BJ (cell line): ENCODE measurements around the gene ST8SIA1. TPM values are rescaled to one million over a fixed set of nuclear protein-coding genes. Genes with fewer than 3 reads are reported as not detected.

Source experiments
- CTCF ChIA-PET: fragments of 350-600 bp; formaldehyde crosslinking; extraction: SDS; loops from one replicate; lab custom pipeline; 2021; ENCODE audit warnings: antibody characterized with exemption, inconsistent platforms; lab: Yijun Ruan, JAX
- POLR2A ChIA-PET: fragments of 300-600 bp; sonication (Branson Sonifier 250); formaldehyde crosslinking; extraction: SDS; loops from one replicate; lab custom pipeline; 2021; ENCODE audit warnings: antibody characterized with exemption; lab: Charles Lee
- DNase-seq: peaks from one replicate; pipeline ENCODE4 v3.0.0-alpha.2; 2011; ENCODE audit warnings: low read depth
- H3K27me3 ChIP-seq: 2 replicates; pipeline ENCODE4 v1.6.0; 2011; ENCODE audit warnings: low read length; ENCODE audit not compliant: control insufficient read depth, insufficient read depth
- H3K36me3 ChIP-seq: 2 replicates; pipeline ENCODE4 v1.5.1; 2011; ENCODE audit warnings: low read length; ENCODE audit not compliant: control insufficient read depth, insufficient read depth
- H3K4me3 ChIP-seq: 2 replicates; pipeline ENCODE4 v1.5.1; 2011; ENCODE audit warnings: low read depth, mild to moderate bottlenecking, control low read depth, low read length
- polyA plus RNA-seq: library from polyadenylated mRNA; depleted of rRNA; stranded (reverse); fragments of >200 nt; gene quantifications from 2 replicates; pipeline ENCODE4 v1.2.3, GENCODE V29; 2011
- TF ChIP-seq, protein P1 (sequence below): IDR thresholded peaks from 2 replicates; pipeline ENCODE4 v1.5.1; 2011; ENCODE audit warnings: low read depth, mild to moderate bottlenecking, control low read depth, inconsistent platforms, low read length, moderate library complexity; ENCODE audit not compliant: insufficient read depth

The ST8SIA1 gene
- polyA plus RNA-seq, 1 experiment, result not detected

DNA sequence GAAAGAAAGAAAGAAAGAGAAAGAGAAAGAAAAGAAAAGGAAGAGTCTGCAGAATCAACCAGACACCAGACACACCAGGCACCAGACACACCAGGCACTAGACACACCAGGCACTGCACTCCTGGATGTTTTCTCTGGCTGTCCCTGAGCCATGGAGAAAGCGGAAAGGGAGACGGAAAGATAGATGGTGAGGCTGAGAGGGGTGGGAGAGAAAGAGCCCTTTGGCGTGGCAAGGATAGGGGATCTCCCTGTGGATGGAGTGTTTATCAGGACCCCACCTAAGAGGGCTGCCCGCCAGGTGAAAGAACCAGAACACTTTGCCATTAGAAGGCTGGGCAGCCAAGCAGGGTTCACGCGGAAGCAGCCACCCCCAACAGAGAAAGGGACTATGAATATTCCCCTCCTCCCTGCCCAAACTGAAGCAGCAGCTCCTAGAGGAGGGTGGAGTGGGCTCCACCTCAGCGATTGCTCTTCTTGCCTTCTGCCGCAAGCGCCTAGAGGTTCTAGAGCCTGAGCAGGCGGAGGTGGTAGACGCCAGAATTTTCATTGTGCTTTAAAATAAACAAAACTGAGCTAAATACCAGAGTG, 13.4 kb downstream of the ST8SIA1 start:
- DNase-seq, result no peak
- Histone ChIP-seq H3K4me3 (no peak overlapping the region), H3K36me3 (no peaks in the 10 kb centered on the region), H3K27me3 (no peaks in the 10 kb centered on the region)
- TF ChIP-seq, protein P1, sequence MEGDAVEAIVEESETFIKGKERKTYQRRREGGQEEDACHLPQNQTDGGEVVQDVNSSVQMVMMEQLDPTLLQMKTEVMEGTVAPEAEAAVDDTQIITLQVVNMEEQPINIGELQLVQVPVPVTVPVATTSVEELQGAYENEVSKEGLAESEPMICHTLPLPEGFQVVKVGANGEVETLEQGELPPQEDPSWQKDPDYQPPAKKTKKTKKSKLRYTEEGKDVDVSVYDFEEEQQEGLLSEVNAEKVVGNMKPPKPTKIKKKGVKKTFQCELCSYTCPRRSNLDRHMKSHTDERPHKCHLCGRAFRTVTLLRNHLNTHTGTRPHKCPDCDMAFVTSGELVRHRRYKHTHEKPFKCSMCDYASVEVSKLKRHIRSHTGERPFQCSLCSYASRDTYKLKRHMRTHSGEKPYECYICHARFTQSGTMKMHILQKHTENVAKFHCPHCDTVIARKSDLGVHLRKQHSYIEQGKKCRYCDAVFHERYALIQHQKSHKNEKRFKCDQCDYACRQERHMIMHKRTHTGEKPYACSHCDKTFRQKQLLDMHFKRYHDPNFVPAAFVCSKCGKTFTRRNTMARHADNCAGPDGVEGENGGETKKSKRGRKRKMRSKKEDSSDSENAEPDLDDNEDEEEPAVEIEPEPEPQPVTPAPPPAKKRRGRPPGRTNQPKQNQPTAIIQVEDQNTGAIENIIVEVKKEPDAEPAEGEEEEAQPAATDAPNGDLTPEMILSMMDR, result no peak
- POLR2A ChIA-PET, result no interaction called here
- CTCF ChIA-PET, result no interaction called here

DNA sequence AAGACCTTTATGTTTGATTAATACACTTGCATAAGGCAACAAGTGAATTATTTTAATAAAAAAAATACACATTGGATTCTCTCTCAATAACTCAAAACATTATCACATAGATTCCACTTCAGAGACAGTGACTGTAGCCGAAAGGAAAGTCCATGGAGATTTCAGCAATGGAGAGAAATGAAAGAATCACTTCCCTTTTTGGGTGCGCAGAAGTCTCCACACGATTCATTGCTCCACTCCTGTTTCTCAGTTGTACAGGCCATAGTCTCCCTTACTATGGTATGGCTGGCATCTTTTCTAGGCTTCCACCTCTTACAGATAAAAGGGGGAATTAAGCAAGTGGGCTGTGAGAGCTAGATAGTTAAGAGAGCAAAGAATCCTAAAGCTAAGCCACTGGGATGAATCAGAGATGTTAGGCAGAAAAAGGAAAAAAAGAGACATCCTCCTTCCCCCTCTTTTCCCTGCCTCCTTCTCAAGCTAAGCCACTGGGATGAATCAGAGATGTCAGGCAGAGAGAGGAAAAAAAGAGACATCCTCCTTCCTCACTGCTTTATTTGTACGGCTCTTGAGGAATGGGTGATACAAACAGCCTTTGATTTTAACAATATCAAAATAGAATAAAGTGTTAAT, 16.3 kb downstream of the ST8SIA1 start:
- CTCF ChIA-PET, result interaction anchor here (0.9 kb wide), 1 partner anchor 12 kb away, joined by 3 read pairs; no protein-coding TSS in a partner anchor
- H3K4me3 ChIP-seq, result no peak overlapping the region

DNA sequence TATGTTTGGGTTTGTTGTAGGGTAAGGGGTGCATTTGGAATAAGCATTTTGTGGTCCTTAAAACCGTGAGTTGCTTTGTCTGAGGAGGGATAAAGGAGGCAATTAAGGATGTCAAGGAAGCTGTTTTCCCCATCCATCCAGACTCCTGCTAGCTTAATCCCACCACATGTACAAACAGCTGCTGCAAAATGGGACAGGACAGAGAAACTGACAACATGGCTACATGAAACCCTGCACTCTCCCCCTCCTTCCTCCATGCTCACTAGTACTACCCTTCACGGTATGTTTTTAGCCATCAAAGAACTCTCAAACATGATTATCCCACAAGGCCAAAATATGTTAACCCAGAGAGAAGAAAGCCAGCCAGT, 20.6 kb downstream of the ST8SIA1 start:
- CTCF ChIA-PET, result no interaction called here
- no peak overlapping the region for H3K4me3 ChIP-seq
- H3K36me3 ChIP-seq, result no peaks in the 10 kb centered on the region
- POLR2A ChIA-PET, result no interaction called here
- TF ChIP-seq, protein P1, result no peak
- H3K27me3 ChIP-seq, result no peaks in the 10 kb centered on the region
- no peak for DNase-seq

More for the DNA sequence above, 16.3 kb downstream of the ST8SIA1 start:
- POLR2A ChIA-PET, result no interaction called here
- H3K27me3 ChIP-seq, result no peaks in the 10 kb centered on the region
- TF ChIP-seq, protein P1, result no peak
- no peaks in the 10 kb centered on the region for H3K36me3 ChIP-seq
- no peak for DNase-seq

DNA sequence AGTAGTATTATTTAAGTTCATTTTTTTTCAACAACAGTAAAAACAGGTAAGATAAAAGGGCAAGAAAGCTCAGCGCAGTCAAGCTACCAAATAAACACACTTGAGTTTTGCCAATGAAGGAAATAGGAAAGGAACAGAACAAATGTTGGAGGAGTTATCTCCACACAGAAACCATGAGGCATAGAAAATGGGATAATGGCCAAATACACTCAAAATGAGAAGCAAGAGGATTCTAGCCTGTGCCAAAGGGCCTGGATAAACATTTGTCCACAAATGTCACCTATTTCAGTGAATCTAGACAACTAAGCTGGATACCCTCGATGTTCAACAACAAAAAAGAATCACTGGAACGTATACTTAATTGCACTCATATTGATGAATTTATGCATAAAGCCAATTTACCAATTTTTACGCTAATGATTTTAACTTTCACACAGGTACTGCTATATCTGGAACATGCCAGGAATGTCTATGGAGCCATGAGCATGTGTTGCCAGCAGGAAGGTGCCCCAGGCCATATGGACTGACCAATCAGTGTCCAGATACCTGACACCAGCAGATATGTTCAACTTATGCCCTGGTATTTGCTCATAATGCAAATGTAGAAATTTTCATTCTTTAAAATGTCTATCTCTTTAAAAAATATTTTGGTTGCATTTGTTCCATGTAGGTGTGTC, 21.1 kb downstream of the ST8SIA1 start:
- POLR2A ChIA-PET, result no interaction called here
- H3K27me3 ChIP-seq, result no peaks in the 10 kb centered on the region
- TF ChIP-seq, protein P1, result no peak
- DNase-seq, result no peak
- CTCF ChIA-PET, result no interaction called here
- no peaks in the 10 kb centered on the region for H3K36me3 ChIP-seq
- H3K4me3 ChIP-seq, result no peak overlapping the region

DNA sequence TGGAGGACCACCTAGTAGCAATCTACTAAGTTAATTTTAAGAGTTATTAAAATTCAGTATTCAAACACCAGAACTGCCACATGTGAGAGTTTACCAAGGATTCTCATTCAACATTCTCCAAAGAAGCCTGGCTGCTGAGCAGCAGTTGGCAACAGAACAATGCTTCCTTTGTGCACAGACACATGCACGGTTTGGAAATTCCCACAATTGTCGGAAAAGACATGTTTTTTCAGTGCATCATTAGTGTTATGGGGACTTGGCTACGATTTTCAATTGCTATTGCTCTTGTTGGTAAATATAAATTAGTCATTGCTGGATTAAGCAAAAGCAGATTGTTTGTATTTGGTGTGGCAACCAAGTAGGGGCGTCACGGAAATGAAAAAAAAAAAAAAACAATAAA, 22.2 kb downstream of the ST8SIA1 start:
- TF ChIP-seq, protein P1, result no peak

More for the DNA sequence above, 22.2 kb downstream of the ST8SIA1 start:
- no peaks in the 10 kb centered on the region for H3K27me3 ChIP-seq
- no peak for DNase-seq
- H3K4me3 ChIP-seq, result no peak overlapping the region
- no peaks in the 10 kb centered on the region for H3K36me3 ChIP-seq
- ChIA-PET POLR2A (no interaction called here), CTCF (no interaction called here)
